K562 (cell line): ENCODE data around the gene TRAPPC8.

Experiments
- BHLHE40 ChIP-seq: IDR thresholded peaks from 2 replicates; pipeline ENCODE4 v1.6.1; 2011; ENCODE audit warnings: low read length, improper control_type of control experiment
- CTCF ChIP-seq, 3 experiments: IDR thresholded peaks in 2 of 3; conservative IDR thresholded peaks in 1 of 3; 2 replicates each; pipeline ENCODE4 v1.5.1; 2011 to 2012; ENCODE audit warnings: low read length in 3 of 3, mild to moderate bottlenecking in 3 of 3, control low read depth in 2 of 3, improper control_type of control experiment in 1 of 3, inconsistent platforms in 1 of 3, low read depth in 1 of 3, mixed read lengths in 1 of 3, moderate library complexity in 1 of 3; ENCODE audit not compliant: insufficient read depth in 2 of 3
- DEAF1 ChIP-seq: fragments of 450-650 bp; formaldehyde crosslinking; IDR thresholded peaks from 2 replicates; pipeline ENCODE4 v1.4.0; 2020; ENCODE audit warnings: mild to moderate bottlenecking, moderate library complexity
- EZH2 ChIP-seq: IDR thresholded peaks from 2 replicates; pipeline ENCODE4 v1.6.1; 2012; ENCODE audit warnings: low read depth, mild to moderate bottlenecking, inconsistent platforms, low read length, borderline replicate concordance
- MEIS2 ChIP-seq: fragments of 450-650 bp; IDR thresholded peaks from 2 replicates; pipeline ENCODE4 v1.6.1; 2014; ENCODE audit warnings: mild to moderate bottlenecking; ENCODE audit not compliant: partially characterized antibody
- MYNN ChIP-seq, 2 experiments: sonication (generic); formaldehyde crosslinking in 1 of 2; IDR thresholded peaks; 2 replicates each; pipeline versions ENCODE4 v1.5.0 to v1.6.1; 2016 to 2020; ENCODE audit warnings: antibody characterized with exemption in 1 of 2, missing genetic modification reagents in 1 of 2
- REST ChIP-seq, 2 experiments: fragments of 450-650 bp; formaldehyde crosslinking in 1 of 2; IDR thresholded peaks; 2 replicates each; pipeline versions ENCODE4 v1.4.0 to v1.6.1; 2014 to 2020; ENCODE audit warnings: mild to moderate bottlenecking in 2 of 2, borderline replicate concordance in 1 of 2, low read depth in 1 of 2
- SOX6 ChIP-seq: fragments of 450-650 bp; IDR thresholded peaks from 2 replicates; pipeline ENCODE4 v1.6.1; 2014; ENCODE audit warnings: mild to moderate bottlenecking
- YY1 ChIP-seq, 3 experiments: IDR thresholded peaks; 2 replicates each; pipeline ENCODE4 v1.6.1; 2011; ENCODE audit warnings: low read length in 2 of 3, mild to moderate bottlenecking in 2 of 3, moderate library complexity in 2 of 3, borderline replicate concordance in 1 of 3, control low read depth in 1 of 3, low read depth in 1 of 3; ENCODE audit not compliant: insufficient read depth in 3 of 3, insufficient replicate concordance in 2 of 3, control insufficient read depth in 1 of 3, insufficient read length in 1 of 3; ENCODE audit errors: extremely low read depth in 1 of 3
- TF ChIP-seq, protein P1 (sequence below): IDR thresholded peaks from 2 replicates; pipeline ENCODE4 v1.6.1; 2011; ENCODE audit warnings: borderline replicate concordance, low read depth, mild to moderate bottlenecking, moderate library complexity, low read length; ENCODE audit not compliant: insufficient read depth, poor library complexity, severe bottlenecking

DNA sequence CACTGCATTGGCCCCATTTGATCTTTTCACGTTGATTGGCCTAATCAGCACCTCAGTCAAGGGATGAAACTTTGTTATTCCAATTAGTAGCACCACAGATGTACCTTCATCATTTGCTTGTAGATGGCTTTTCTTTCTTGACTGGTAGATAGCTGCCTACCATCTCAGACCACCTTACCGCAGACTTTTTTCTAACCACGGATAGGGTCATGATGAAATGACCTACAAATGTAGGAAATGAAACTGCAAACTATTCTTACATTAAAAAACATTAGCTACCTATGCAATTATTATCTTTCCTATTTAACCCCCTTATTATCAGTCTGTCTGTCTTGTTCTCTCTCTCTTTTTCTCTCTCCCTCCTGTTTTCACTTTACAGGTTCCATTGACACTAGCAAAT, 159.9 kb downstream of the TRAPPC8 start:
- TF ChIP-seq BHLHE40 (no peak), SOX6 (no peak), YY1 (IDR thresholded peaks at IDR 0.05; ENCODE audit: borderline replicate concordance in 1 of 3, control insufficient read depth in 1 of 3, extremely low read depth in 1 of 3, insufficient read depth in 3 of 3, insufficient read length in 1 of 3, insufficient replicate concordance in 2 of 3, low read depth in 1 of 3, low read length in 2 of 3) (no peak), MEIS2 (no peak), EZH2 (no peak), MYNN (IDR thresholded peaks at IDR 0.05) (no peak), MYNN (CRISPR knock-in tag; IDR thresholded peaks at IDR 0.05) (no peak), REST (IDR thresholded peaks at IDR 0.05; ENCODE audit: borderline replicate concordance) (no peak), REST (CRISPR knock-in tag; IDR thresholded peaks at IDR 0.05; ENCODE audit: low read depth) (no peak), DEAF1 (no peak), CTCF (IDR thresholded peaks at IDR 0.05 in 2 of 3, conservative IDR thresholded peaks at IDR 0.05 in 1 of 3; ENCODE audit: insufficient read depth in 2 of 3, low read depth in 1 of 3, low read length in 3 of 3) (no peak)
- TF ChIP-seq, protein P1, sequence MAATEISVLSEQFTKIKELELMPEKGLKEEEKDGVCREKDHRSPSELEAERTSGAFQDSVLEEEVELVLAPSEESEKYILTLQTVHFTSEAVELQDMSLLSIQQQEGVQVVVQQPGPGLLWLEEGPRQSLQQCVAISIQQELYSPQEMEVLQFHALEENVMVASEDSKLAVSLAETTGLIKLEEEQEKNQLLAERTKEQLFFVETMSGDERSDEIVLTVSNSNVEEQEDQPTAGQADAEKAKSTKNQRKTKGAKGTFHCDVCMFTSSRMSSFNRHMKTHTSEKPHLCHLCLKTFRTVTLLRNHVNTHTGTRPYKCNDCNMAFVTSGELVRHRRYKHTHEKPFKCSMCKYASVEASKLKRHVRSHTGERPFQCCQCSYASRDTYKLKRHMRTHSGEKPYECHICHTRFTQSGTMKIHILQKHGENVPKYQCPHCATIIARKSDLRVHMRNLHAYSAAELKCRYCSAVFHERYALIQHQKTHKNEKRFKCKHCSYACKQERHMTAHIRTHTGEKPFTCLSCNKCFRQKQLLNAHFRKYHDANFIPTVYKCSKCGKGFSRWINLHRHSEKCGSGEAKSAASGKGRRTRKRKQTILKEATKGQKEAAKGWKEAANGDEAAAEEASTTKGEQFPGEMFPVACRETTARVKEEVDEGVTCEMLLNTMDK: no peak
